Measurements from ENCODE around the gene ATXN1L. TPM values are rescaled to one million over a fixed set of nuclear protein-coding genes. Genes with fewer than 3 reads are reported as not detected.

ATXN1L gene
- total RNA-seq, 1 donor from 2014 or later: 29.7 TPM

- H3K27ac ChIP-seq: no peak overlapping the region
- no peak for TF ChIP-seq CTCF (IDR thresholded peaks at IDR 0.05)
- no peak for ATAC-seq
- intact Hi-C loops (cut with DNase I): no loop called here
- H3K4me3 ChIP-seq: no peak overlapping the region
- H3K4me1 ChIP-seq: no peaks in the 10 kb centered on the region
- no peaks in the 10 kb centered on the region for H3K9me3 ChIP-seq
- no peaks in the 10 kb centered on the region for H3K36me3 ChIP-seq
- DNase-seq: no peak
- H3K27me3 ChIP-seq (ENCODE audit: low read depth): no peaks in the 10 kb centered on the region
These were observed 11.5 kb upstream of the ATXN1L start for GRCh38 chr16:71834291-71834690.

GRCh38 chr16:71837150-71837549 lies 8.6 kb upstream of the ATXN1L start:
- DNase-seq (no peak), ATAC-seq (no peak)
- H3K36me3 ChIP-seq: no peaks in the 10 kb centered on the region
- no peaks in the 10 kb centered on the region for H3K4me1 ChIP-seq
- TF ChIP-seq CTCF (IDR thresholded peaks at IDR 0.05): no peak
- no peak overlapping the region for H3K4me3 ChIP-seq
- no peak overlapping the region for H3K27ac ChIP-seq
- no peaks in the 10 kb centered on the region for H3K9me3 ChIP-seq
- no peaks in the 10 kb centered on the region for H3K27me3 ChIP-seq (ENCODE audit: low read depth)
- intact Hi-C loops (cut with DNase I): no loop called here

- intact Hi-C loops (cut with DNase I): no loop called here
- TF ChIP-seq CTCF (IDR thresholded peaks at IDR 0.05): no peak
- H3K4me1 ChIP-seq: no peaks in the 10 kb centered on the region
- H3K4me3 ChIP-seq: no peak overlapping the region
- H3K27me3 ChIP-seq (ENCODE audit: low read depth): no peaks in the 10 kb centered on the region
- no peak for DNase-seq
- no peaks in the 10 kb centered on the region for H3K9me3 ChIP-seq
- no peaks in the 10 kb centered on the region for H3K36me3 ChIP-seq
- H3K27ac ChIP-seq: no peak overlapping the region
- ATAC-seq: no peak
These were observed 5.7 kb upstream of the ATXN1L start for GRCh38 chr16:71840052-71840451.

- ATAC-seq (no peak), DNase-seq (no peak)
- no peaks in the 10 kb centered on the region for H3K27me3 ChIP-seq (ENCODE audit: low read depth)
- no peak overlapping the region for H3K4me3 ChIP-seq
- TF ChIP-seq CTCF (IDR thresholded peaks at IDR 0.05): no peak
- no peak overlapping the region for H3K27ac ChIP-seq
- no peaks in the 10 kb centered on the region for H3K9me3 ChIP-seq
- intact Hi-C loops (cut with DNase I): no loop called here
- H3K36me3 ChIP-seq: peaks cover 8% of the 10 kb centered on the region
- H3K4me1 ChIP-seq: peaks cover 15% of the 10 kb centered on the region
These were observed 2.2 kb upstream of the ATXN1L start for GRCh38 chr16:71843572-71843971.

- H3K9me3 ChIP-seq: no peaks in the 10 kb centered on the region
- H3K4me3 ChIP-seq: peak overlapping the region; percentile 100
- peaks cover 15% of the 10 kb centered on the region for H3K4me1 ChIP-seq
- no peak for TF ChIP-seq CTCF (IDR thresholded peaks at IDR 0.05)
- H3K27ac ChIP-seq: peak overlapping the region; percentile 89
- H3K36me3 ChIP-seq: peaks cover 37% of the 10 kb centered on the region
- intact Hi-C loops (cut with DNase I): no loop called here
- ATAC-seq (peak in 1 of 2 donors; percentile 29), DNase-seq (no peak)
- no peaks in the 10 kb centered on the region for H3K27me3 ChIP-seq (ENCODE audit: low read depth)
These were observed 655 bp downstream of the ATXN1L start for GRCh38 chr16:71846431-71846830.

GRCh38 chr16:71847096-71847495 lies 1.3 kb downstream of the ATXN1L start:
- Histone ChIP-seq H3K4me1 (peaks cover 15% of the 10 kb centered on the region), H3K27ac (no peak overlapping the region), H3K4me3 (peak overlapping the region; percentile 100), H3K36me3 (peaks cover 43% of the 10 kb centered on the region), H3K9me3 (no peaks in the 10 kb centered on the region), H3K27me3 (ENCODE audit: low read depth) (no peaks in the 10 kb centered on the region)
- DNase-seq (no peak), ATAC-seq (no peak)
- no peak for TF ChIP-seq CTCF (IDR thresholded peaks at IDR 0.05)
- intact Hi-C loops (cut with DNase I): no loop called here

All from lower lobe of right lung (tissue), 2 donors.